ENCODE measurements around the gene TNS1.

Gene TNS1

DNA sequence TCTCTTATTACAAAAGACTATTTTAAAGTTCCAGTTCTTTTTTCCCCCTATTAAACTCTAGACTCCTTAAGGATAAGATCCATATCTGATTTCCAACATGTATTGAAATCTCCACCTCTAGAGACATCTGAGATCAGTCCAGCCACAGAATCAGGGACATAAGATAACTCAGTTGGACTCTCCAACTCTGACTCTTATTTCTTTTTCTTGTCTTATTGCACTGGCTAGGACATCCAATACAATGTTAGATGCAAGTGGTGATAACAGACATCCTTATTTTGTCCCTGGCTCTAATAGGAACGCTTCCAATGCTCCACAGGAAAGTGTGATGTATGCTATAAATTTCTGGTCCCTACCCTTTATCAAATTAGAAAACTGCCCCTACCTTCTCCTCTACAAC lies 158.1 kb downstream of the TNS1 start:
- peaks cover 2% of the 10 kb centered on the region; the same call in 1 of the 2 replicates for H3K27me3 ChIP-seq (ENCODE audit: insufficient read depth, low read depth)
- H3K4me1 ChIP-seq (ENCODE audit: low read depth, poor library complexity, severe bottlenecking): no peaks in the 10 kb centered on the region
- no peaks in the 10 kb centered on the region for H4K20me1 ChIP-seq (ENCODE audit: insufficient read depth)
- no peak overlapping the region for H3K9ac ChIP-seq
- no peak overlapping the region for H2AFZ ChIP-seq (ENCODE audit: low read depth)
- no peaks in the 10 kb centered on the region for H3K79me2 ChIP-seq (ENCODE audit: insufficient read depth, low read depth)
- H3K4me2 ChIP-seq: no peak overlapping the region
- H3K27ac ChIP-seq: no peak overlapping the region
- H3K36me3 ChIP-seq (ENCODE audit: insufficient read depth): no peaks in the 10 kb centered on the region
- H3K4me3 ChIP-seq (IDR thresholded peaks at IDR 0.05; ENCODE audit: insufficient read depth, low read depth, low read length): no peak overlapping the region
- TF ChIP-seq, protein P1, sequence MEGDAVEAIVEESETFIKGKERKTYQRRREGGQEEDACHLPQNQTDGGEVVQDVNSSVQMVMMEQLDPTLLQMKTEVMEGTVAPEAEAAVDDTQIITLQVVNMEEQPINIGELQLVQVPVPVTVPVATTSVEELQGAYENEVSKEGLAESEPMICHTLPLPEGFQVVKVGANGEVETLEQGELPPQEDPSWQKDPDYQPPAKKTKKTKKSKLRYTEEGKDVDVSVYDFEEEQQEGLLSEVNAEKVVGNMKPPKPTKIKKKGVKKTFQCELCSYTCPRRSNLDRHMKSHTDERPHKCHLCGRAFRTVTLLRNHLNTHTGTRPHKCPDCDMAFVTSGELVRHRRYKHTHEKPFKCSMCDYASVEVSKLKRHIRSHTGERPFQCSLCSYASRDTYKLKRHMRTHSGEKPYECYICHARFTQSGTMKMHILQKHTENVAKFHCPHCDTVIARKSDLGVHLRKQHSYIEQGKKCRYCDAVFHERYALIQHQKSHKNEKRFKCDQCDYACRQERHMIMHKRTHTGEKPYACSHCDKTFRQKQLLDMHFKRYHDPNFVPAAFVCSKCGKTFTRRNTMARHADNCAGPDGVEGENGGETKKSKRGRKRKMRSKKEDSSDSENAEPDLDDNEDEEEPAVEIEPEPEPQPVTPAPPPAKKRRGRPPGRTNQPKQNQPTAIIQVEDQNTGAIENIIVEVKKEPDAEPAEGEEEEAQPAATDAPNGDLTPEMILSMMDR (conservative IDR thresholded peaks at IDR 0.05; ENCODE audit: low read depth, low read length): no peak

- Histone ChIP-seq H3K4me1 (ENCODE audit: low read depth, poor library complexity, severe bottlenecking) (no peaks in the 10 kb centered on the region), H3K36me3 (ENCODE audit: insufficient read depth) (no peaks in the 10 kb centered on the region), H3K9ac (no peak overlapping the region), H3K4me3 (IDR thresholded peaks at IDR 0.05; ENCODE audit: insufficient read depth, low read depth, low read length) (no peak overlapping the region), H3K79me2 (ENCODE audit: insufficient read depth, low read depth) (no peaks in the 10 kb centered on the region), H2AFZ (ENCODE audit: low read depth) (no peak overlapping the region), H3K27me3 (ENCODE audit: insufficient read depth, low read depth) (peaks cover 2% of the 10 kb centered on the region; the same call in 1 of the 2 replicates), H4K20me1 (ENCODE audit: insufficient read depth) (no peaks in the 10 kb centered on the region), H3K4me2 (no peak overlapping the region), H3K27ac (no peak overlapping the region)
- TF ChIP-seq, protein P1 (conservative IDR thresholded peaks at IDR 0.05; ENCODE audit: low read depth, low read length): no peak
Observed at GRCh38 chr2:217843324-217843723, 159.5 kb downstream of the TNS1 start.

- TF ChIP-seq, protein P1 (conservative IDR thresholded peaks at IDR 0.05; ENCODE audit: low read depth, low read length): no peak
- Histone ChIP-seq H3K4me2 (no peak overlapping the region), H3K9ac (no peak overlapping the region), H3K36me3 (ENCODE audit: insufficient read depth) (no peaks in the 10 kb centered on the region), H2AFZ (ENCODE audit: low read depth) (no peak overlapping the region), H3K4me1 (ENCODE audit: low read depth, poor library complexity, severe bottlenecking) (no peaks in the 10 kb centered on the region), H3K79me2 (ENCODE audit: insufficient read depth, low read depth) (no peaks in the 10 kb centered on the region), H4K20me1 (ENCODE audit: insufficient read depth) (no peaks in the 10 kb centered on the region), H3K4me3 (IDR thresholded peaks at IDR 0.05; ENCODE audit: insufficient read depth, low read depth, low read length) (no peak overlapping the region), H3K27me3 (ENCODE audit: insufficient read depth, low read depth) (peaks cover 2% of the 10 kb centered on the region; the same call in 1 of the 2 replicates), H3K27ac (no peak overlapping the region)
Observed at GRCh38 chr2:217842017-217842416, 160.8 kb downstream of the TNS1 start.

DNA sequence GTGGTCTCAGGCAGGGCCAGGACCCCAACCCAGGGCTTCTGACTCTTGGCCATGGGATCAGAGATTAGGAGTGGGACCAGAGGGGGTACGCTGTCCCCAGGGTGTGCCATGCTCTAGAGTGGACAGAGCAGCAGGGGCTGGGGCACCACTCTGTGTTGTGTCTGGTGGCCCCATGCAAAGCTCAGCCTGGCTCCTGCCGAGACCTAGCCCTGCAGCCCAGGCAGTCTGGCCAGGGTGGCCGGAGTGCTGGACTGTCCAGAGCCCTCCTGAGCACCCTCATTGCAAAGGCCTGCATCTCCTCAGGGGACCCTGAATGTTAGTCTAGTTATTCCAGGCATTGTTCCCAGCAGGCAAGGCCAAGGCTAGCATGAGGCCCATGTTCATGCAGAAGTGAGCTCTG lies 162.3 kb downstream of the TNS1 start:
- Histone ChIP-seq H3K79me2 (ENCODE audit: insufficient read depth, low read depth) (no peaks in the 10 kb centered on the region), H3K4me2 (no peak overlapping the region), H3K27ac (no peak overlapping the region), H2AFZ (ENCODE audit: low read depth) (no peak overlapping the region), H3K36me3 (ENCODE audit: insufficient read depth) (no peaks in the 10 kb centered on the region), H4K20me1 (ENCODE audit: insufficient read depth) (no peaks in the 10 kb centered on the region), H3K27me3 (ENCODE audit: insufficient read depth, low read depth) (peaks cover 2% of the 10 kb centered on the region; the same call in 1 of the 2 replicates), H3K9ac (no peak overlapping the region), H3K4me3 (IDR thresholded peaks at IDR 0.05; ENCODE audit: insufficient read depth, low read depth, low read length) (no peak overlapping the region), H3K4me1 (ENCODE audit: low read depth, poor library complexity, severe bottlenecking) (no peaks in the 10 kb centered on the region)
- TF ChIP-seq, protein P1 (conservative IDR thresholded peaks at IDR 0.05; ENCODE audit: low read depth, low read length): no peak

Data from KMS-11 (cell line).